Measurements from ENCODE around the gene MED4.

The MED4 gene

GRCh38 chr13:48028066-48028465 is 66.8 kb downstream of the MED4 start:
- no peak for DNase-seq
